Measurements from ENCODE around the gene ANP32E. TPM values are rescaled to one million over a fixed set of nuclear protein-coding genes. Genes with fewer than 3 reads are reported as not detected.

ANP32E gene
- total and polyA plus RNA-seq, 9 of the 15 experiments (the other 6 are each of a cell fraction or from before 2014, with no cell fraction given) = 60.4 to 197 (median 104) TPM

DNA sequence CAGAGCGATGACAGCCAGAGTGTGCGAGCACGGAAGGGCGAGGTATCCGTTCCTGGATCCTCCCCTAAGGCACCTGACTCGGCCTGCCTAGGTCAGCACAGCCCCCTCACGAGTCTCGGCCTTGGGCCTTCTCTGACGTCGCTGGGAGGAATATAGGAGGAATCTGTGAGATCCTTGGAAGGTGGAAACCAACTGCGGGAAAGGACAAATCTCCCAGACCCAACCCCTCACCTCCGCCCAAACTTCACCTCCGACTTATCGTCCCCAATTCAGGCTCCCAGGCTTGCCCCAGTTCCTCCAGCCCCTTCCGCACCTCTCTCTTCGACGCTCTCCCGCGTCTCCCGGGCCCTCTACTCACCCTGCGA is 32.4 kb upstream of the ANP32E start (continued):
- TF ChIP-seq, protein P1, sequence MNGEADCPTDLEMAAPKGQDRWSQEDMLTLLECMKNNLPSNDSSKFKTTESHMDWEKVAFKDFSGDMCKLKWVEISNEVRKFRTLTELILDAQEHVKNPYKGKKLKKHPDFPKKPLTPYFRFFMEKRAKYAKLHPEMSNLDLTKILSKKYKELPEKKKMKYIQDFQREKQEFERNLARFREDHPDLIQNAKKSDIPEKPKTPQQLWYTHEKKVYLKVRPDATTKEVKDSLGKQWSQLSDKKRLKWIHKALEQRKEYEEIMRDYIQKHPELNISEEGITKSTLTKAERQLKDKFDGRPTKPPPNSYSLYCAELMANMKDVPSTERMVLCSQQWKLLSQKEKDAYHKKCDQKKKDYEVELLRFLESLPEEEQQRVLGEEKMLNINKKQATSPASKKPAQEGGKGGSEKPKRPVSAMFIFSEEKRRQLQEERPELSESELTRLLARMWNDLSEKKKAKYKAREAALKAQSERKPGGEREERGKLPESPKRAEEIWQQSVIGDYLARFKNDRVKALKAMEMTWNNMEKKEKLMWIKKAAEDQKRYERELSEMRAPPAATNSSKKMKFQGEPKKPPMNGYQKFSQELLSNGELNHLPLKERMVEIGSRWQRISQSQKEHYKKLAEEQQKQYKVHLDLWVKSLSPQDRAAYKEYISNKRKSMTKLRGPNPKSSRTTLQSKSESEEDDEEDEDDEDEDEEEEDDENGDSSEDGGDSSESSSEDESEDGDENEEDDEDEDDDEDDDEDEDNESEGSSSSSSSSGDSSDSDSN (IDR thresholded peaks at IDR 0.05; ENCODE audit: borderline replicate concordance in 1 of 2, low read depth in 2 of 2, low read length in 2 of 2) = peak in 1 of 2 experiments; percentile 26; a peak in 1 of 4 replicates
- 0 out of 2 replicates have a peak, but pooled peaks have one; percentile 54 for TF ChIP-seq ZNF224 (CRISPR knock-in tag; IDR thresholded peaks at IDR 0.05)
- TF ChIP-seq U2AF2 (optimal IDR thresholded peaks at IDR 0.05; ENCODE audit: low read depth, low read length) = no peak

DNA sequence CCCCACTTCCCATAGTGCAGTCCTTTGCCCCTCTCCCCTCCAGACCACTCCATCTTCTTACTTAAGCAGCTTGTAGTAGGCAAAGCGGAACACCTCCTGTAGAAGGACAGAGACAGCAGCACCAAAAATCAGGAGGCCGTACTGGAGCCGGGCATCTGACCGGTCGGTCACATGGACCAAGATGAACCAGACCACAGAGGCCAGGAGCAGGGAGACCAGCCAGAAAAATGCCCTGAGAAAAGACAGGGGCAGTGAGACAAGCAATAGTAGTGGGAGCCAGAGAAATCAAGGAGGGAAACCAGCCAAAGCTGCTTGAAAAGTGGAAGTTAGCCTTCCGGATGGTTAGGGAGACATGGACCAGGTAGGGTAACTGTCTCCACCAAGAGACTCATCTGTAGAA is 32.0 kb upstream of the ANP32E start:
- 6% methylated on average over 6 of the region's 6 CpGs for WGBS (ENCODE audit: insufficient coverage, low coverage, missing lambda C conversion rate)
- TF ChIP-seq, protein P2, sequence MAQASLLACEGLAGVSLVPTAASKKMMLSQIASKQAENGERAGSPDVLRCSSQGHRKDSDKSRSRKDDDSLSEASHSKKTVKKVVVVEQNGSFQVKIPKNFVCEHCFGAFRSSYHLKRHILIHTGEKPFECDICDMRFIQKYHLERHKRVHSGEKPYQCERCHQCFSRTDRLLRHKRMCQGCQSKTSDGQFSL (CRISPR knock-in tag; IDR thresholded peaks at IDR 0.05) = 0 out of 2 replicates have a peak, but pooled peaks have one; percentile 19
- TF ChIP-seq, protein P2 (tag; IDR thresholded peaks at IDR 0.05) = no peak
- TF ChIP-seq NRF1 (conservative IDR thresholded peaks at IDR 0.05 in 1 of 2, IDR thresholded peaks at IDR 0.05 in 1 of 2) = no peak
- in situ Hi-C loops (cut with MboI) (no loop called here), intact Hi-C loops (cut with micrococcal nuclease) (loop anchor here (5.0 kb wide), 1 partner anchor 94 kb away; the partner anchor contains the start of gene RPRD2)
- peaks cover 33% of the 10 kb centered on the region for H3K36me3 ChIP-seq (ENCODE audit: control insufficient read depth, insufficient read depth, low read length)
- CTCF ChIA-PET (ENCODE audit: low intra/inter-chr PET ratio) = no interaction called here
- H3K9ac ChIP-seq (ENCODE audit: insufficient read depth in 1 of 2, low read depth in 2 of 2, low read length in 2 of 2) = peak overlapping the region; percentile 80 to 96
- H3K4me1 ChIP-seq (replicated peaks in 1 of 2; ENCODE audit: control insufficient read depth in 2 of 2, insufficient read depth in 2 of 2, low read length in 2 of 2) = peaks cover 13 to 22% of the 10 kb centered on the region in 2 experiments
- H2AFZ ChIP-seq (ENCODE audit: low read depth, low read length) = no peak overlapping the region
- H3K4me3 ChIP-seq = peak overlapping the region; percentile 92
- no peaks in the 10 kb centered on the region for H3K9me3 ChIP-seq (replicated peaks; ENCODE audit: control insufficient read depth, insufficient read depth, low read depth, low read length)
- peaks cover 21% of the 10 kb centered on the region for H3K79me2 ChIP-seq (ENCODE audit: control insufficient read depth, insufficient read depth, low read length)
- no TSS peak for BruUV-seq (replicated peaks)
- POLR2A ChIA-PET = no interaction called here
- DNase-seq (ENCODE audit: extremely low read depth in 1 of 4, low spot score in 3 of 4) = no peak
- H3K27ac ChIP-seq (ENCODE audit: extremely low read depth, low read depth, low read length) = peak overlapping the region; percentile 86
- ATAC-seq = no peak
- H3K9me1 ChIP-seq (ENCODE audit: control insufficient read depth, insufficient read depth, low read length) = no peaks in the 10 kb centered on the region
- no peak for FAIRE-seq
- H3K27me3 ChIP-seq (ENCODE audit: control insufficient read depth in 2 of 2, insufficient read depth in 2 of 2, low read length in 2 of 2) = no peaks in the 10 kb centered on the region
- H4K20me1 ChIP-seq (replicated peaks; ENCODE audit: control insufficient read depth, insufficient read depth, low read length) = no peaks in the 10 kb centered on the region
- H3K4me2 ChIP-seq (ENCODE audit: insufficient read depth, low read length) = peak overlapping the region; percentile 97

Measured in K562 (cell line).